ENCODE data around the gene IL4R. TPM values are rescaled to one million over a fixed set of nuclear protein-coding genes. Genes with fewer than 3 reads are reported as not detected.
A peak's percentile ranks its signal among the peaks of the same experiment; 100 is the strongest.

IL4R gene
- total RNA-seq, 1 donor from 2014 or later = 64.1 TPM

- TF ChIP-seq POLR2AphosphoS5 (IDR thresholded peaks at IDR 0.05; ENCODE audit: insufficient read depth in 1 of 2, low read depth in 1 of 2) = no peak
- no peak for TF ChIP-seq CTCF (IDR thresholded peaks at IDR 0.05)
- no peak for TF ChIP-seq POLR2A (IDR thresholded peaks at IDR 0.05)
- H3K27me3 ChIP-seq = no peaks in the 10 kb centered on the region
- DNase-seq (ENCODE audit: extremely low spot score in 2 of 2) = no peak
- H3K4me3 ChIP-seq = no peak overlapping the region
- peaks cover 17% of the 10 kb centered on the region for H3K4me1 ChIP-seq
- H3K27ac ChIP-seq = no peak overlapping the region
- intact Hi-C loops (cut with DNase I) = loop anchor here (5.0 kb wide), 2 partner anchors 53 to 128 kb away; partner anchors contain the start of gene IL4R
- peaks cover 0 to 12% of the 10 kb centered on the region in 2 donors for H3K36me3 ChIP-seq
- H3K9me3 ChIP-seq = peaks cover 2% of the 10 kb centered on the region
Measured at GRCh38 chr16:27365142-27366089, 51.6 kb downstream of the IL4R start.

GRCh38 chr16:27366687-27367460 is 53.1 kb downstream of the IL4R start:
- intact Hi-C loops (cut with DNase I) = loop anchor here (5.0 kb wide), 2 partner anchors 55 to 130 kb away; partner anchors contain the start of gene IL4R
- peak overlapping the region; percentile 59 for H3K27ac ChIP-seq
- no peak for DNase-seq (ENCODE audit: extremely low spot score in 2 of 2)
- H3K27me3 ChIP-seq = no peaks in the 10 kb centered on the region
- no peak overlapping the region for H3K4me3 ChIP-seq
- H3K9me3 ChIP-seq = peaks cover 3% of the 10 kb centered on the region
- H3K36me3 ChIP-seq = peaks cover 0 to 12% of the 10 kb centered on the region in 2 donors
- H3K4me1 ChIP-seq = peaks cover 17% of the 10 kb centered on the region
- TF ChIP-seq POLR2AphosphoS5 (IDR thresholded peaks at IDR 0.05; ENCODE audit: insufficient read depth in 1 of 2, low read depth in 1 of 2) (no peak), CTCF (IDR thresholded peaks at IDR 0.05) (no peak), POLR2A (IDR thresholded peaks at IDR 0.05) (no peak)

- H3K4me3 ChIP-seq = peak overlapping the region; percentile 10 to 13
- peaks cover 17% of the 10 kb centered on the region for H3K4me1 ChIP-seq
- H3K36me3 ChIP-seq = peaks cover 0 to 10% of the 10 kb centered on the region in 2 donors
- peak overlapping the region; percentile 59 for H3K27ac ChIP-seq
- intact Hi-C loops (cut with DNase I) = loop anchor here (1.0 to 5.0 kb wide), 3 partner anchors 55 to 188 kb away; partner anchors contain the start of gene IL4R
- H3K27me3 ChIP-seq = no peaks in the 10 kb centered on the region
- DNase-seq (ENCODE audit: extremely low spot score in 2 of 2) = no peak
- peaks cover 3% of the 10 kb centered on the region for H3K9me3 ChIP-seq
- peak in 1 of 2 donors; percentile 54 for TF ChIP-seq POLR2AphosphoS5 (IDR thresholded peaks at IDR 0.05; ENCODE audit: insufficient read depth in 1 of 2, low read depth in 1 of 2)
- TF ChIP-seq CTCF (IDR thresholded peaks at IDR 0.05) = peak; percentile 71 to 90 (median 73)
- TF ChIP-seq POLR2A (IDR thresholded peaks at IDR 0.05) = no peak
Measured at GRCh38 chr16:27367461-27368357, 53.9 kb downstream of the IL4R start.

GRCh38 chr16:27368358-27368722 is 54.6 kb downstream of the IL4R start:
- Histone ChIP-seq H3K4me3 (no peak overlapping the region), H3K4me1 (peaks cover 17% of the 10 kb centered on the region), H3K9me3 (peaks cover 3% of the 10 kb centered on the region), H3K27me3 (no peaks in the 10 kb centered on the region), H3K27ac (no peak overlapping the region), H3K36me3 (peaks cover 0 to 3% of the 10 kb centered on the region in 2 donors)
- no peak for TF ChIP-seq POLR2A (IDR thresholded peaks at IDR 0.05)
- peak in 1 of 3 experiments; percentile 20 for TF ChIP-seq CTCF (IDR thresholded peaks at IDR 0.05)
- no peak for DNase-seq (ENCODE audit: extremely low spot score in 2 of 2)
- intact Hi-C loops (cut with DNase I) = loop anchor here (1.0 to 5.0 kb wide), 3 partner anchors 56 to 189 kb away; partner anchors contain the start of gene IL4R
